Panc1 (cell line): ENCODE data around the gene SLC25A34. TPM values are rescaled to one million over a fixed set of nuclear protein-coding genes. Genes with fewer than 3 reads are reported as not detected.

ENCODE experiments used
- ATAC-seq: fragments of 200-7000 bp; cut with Tn5 transposase; 2 replicates; pipeline ENCODE4 v1.9.1; 2020; ENCODE audit warnings: mild to moderate bottlenecking, moderate library complexity
- BruUV-seq: library from RNA; stranded (reverse); fragments of 400-500 nt; replicated peaks from 2 replicates; lab custom pipeline; 2021; lab: Mats Ljungman, UMichigan
- CTCF ChIA-PET: fragments of 300-600 bp; sonication (Branson Sonifier 250); formaldehyde crosslinking; loops from one replicate; lab custom pipeline; 2022; ENCODE audit warnings: antibody characterized with exemption; lab: Charles Lee
- POLR2A ChIA-PET: fragments of 300-600 bp; sonication (Branson Sonifier 250); formaldehyde crosslinking; loops from one replicate; lab custom pipeline; 2022; ENCODE audit warnings: antibody characterized with exemption; lab: Charles Lee
- DNase-seq: peaks from one replicate; pipeline ENCODE4 v3.0.0-alpha.2; 2010; ENCODE audit warnings: low read depth, low spot score
- H3K27ac ChIP-seq: 2 replicates; pipeline ENCODE4 v1.5.1; 2011; ENCODE audit warnings: mild to moderate bottlenecking, low read length, inconsistent platforms
- H3K27me3 ChIP-seq: fragments of 200-500 bp; sonication (Bioruptor generic); 2 replicates; pipeline ENCODE4 v1.6.0; 2014; ENCODE audit warnings: low read length, inconsistent platforms; ENCODE audit not compliant: control insufficient read depth, insufficient read depth
- H3K36me3 ChIP-seq: fragments of 200-500 bp; sonication (Bioruptor generic); 2 replicates; pipeline ENCODE4 v1.5.1; 2014; ENCODE audit warnings: inconsistent platforms, mild to moderate bottlenecking, low read length, moderate library complexity; ENCODE audit not compliant: control insufficient read depth, insufficient read depth
- H3K4me1 ChIP-seq: 2 replicates; pipeline ENCODE4 v1.5.1; 2011; ENCODE audit warnings: inconsistent platforms, mild to moderate bottlenecking, low read length, moderate library complexity; ENCODE audit not compliant: control insufficient read depth, insufficient read depth
- H3K4me3 ChIP-seq, 2 experiments: 2 replicates each; pipeline ENCODE4 v1.5.1; 2011 to 2012; ENCODE audit warnings: low read depth in 2 of 2, low read length in 2 of 2, mild to moderate bottlenecking in 2 of 2, inconsistent platforms in 1 of 2, moderate library complexity in 1 of 2
- H3K9me3 ChIP-seq: fragments of 200-500 bp; sonication (Bioruptor generic); 2 replicates; pipeline ENCODE4 v1.5.1; 2014; ENCODE audit warnings: low read depth, mild to moderate bottlenecking, inconsistent platforms, low read length, moderate library complexity; ENCODE audit not compliant: control insufficient read depth, insufficient read depth
- POLR2AphosphoS5 ChIP-seq: IDR thresholded peaks from 2 replicates; pipeline ENCODE4 v1.6.1; 2012; ENCODE audit warnings: mild to moderate bottlenecking, low read depth, low read length, moderate library complexity
- SIN3A ChIP-seq: IDR thresholded peaks from 2 replicates; pipeline ENCODE4 v1.6.1; 2012; ENCODE audit warnings: low read depth, mild to moderate bottlenecking, low read length, moderate library complexity, borderline replicate concordance; ENCODE audit not compliant: insufficient read depth
- TCF7L2 ChIP-seq: IDR thresholded peaks from 2 replicates; pipeline ENCODE4 v1.6.1; 2011; ENCODE audit warnings: mild to moderate bottlenecking, low read depth, low read length, inconsistent platforms
- in situ Hi-C: cut with HindIII; loops from 2 replicates; pipeline ENCODE4 v1.10.0; 2016; ENCODE audit warnings: low sequenced_read_pairs, low pct_unique_long_range_greater_than_20kb
- intact Hi-C: fragments of 100-400 bp; cut with micrococcal nuclease; formaldehyde crosslinking; loops from one replicate; pipeline ENCODE4 v1.10.0; 2022; ENCODE audit not compliant: unreplicated experiment
- total RNA-seq: library from RNA; stranded (reverse); gene quantifications from one replicate; pipeline ENCODE4 v1.2.1, GENCODE V29; 2021; ENCODE audit not compliant: unreplicated experiment
- TF ChIP-seq, protein P1 (sequence below), 2 experiments: IDR thresholded peaks; 2 replicates each; pipeline ENCODE4 v1.6.1; 2011 to 2012; ENCODE audit warnings: low read depth in 2 of 2, control low read depth in 1 of 2, low read length in 1 of 2, mild to moderate bottlenecking in 1 of 2, moderate library complexity in 1 of 2; ENCODE audit not compliant: insufficient read depth in 1 of 2
- TF ChIP-seq, protein P2 (sequence below): fragments of 450-650 bp; IDR thresholded peaks from 2 replicates; pipeline ENCODE4 v1.5.1; 2017; ENCODE audit warnings: mild to moderate bottlenecking

The SLC25A34 gene
- total RNA-seq, 1 experiment from 2014 or later = 0.64 TPM

DNA sequence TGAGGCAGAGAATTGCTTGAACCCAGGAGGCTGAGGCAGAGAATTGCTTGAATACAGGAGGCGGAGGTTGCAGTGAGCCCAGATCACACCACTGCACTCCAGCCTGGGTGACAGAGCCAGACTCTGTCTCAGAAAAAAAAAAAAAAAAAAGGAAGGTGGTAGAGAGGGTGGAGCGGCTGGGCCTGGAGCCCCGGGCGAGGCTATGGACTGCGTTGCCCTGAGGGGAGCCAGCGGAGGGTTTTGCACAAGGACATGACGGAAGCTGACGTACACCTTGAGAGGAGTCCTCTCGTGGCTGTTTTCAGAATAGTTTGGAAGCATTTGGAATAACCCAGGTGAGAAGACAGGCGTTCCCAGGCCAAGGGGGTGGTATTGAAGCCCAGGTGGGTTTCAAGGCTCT is 15.7 kb downstream of the SLC25A34 start:
- TF ChIP-seq, protein P1, sequence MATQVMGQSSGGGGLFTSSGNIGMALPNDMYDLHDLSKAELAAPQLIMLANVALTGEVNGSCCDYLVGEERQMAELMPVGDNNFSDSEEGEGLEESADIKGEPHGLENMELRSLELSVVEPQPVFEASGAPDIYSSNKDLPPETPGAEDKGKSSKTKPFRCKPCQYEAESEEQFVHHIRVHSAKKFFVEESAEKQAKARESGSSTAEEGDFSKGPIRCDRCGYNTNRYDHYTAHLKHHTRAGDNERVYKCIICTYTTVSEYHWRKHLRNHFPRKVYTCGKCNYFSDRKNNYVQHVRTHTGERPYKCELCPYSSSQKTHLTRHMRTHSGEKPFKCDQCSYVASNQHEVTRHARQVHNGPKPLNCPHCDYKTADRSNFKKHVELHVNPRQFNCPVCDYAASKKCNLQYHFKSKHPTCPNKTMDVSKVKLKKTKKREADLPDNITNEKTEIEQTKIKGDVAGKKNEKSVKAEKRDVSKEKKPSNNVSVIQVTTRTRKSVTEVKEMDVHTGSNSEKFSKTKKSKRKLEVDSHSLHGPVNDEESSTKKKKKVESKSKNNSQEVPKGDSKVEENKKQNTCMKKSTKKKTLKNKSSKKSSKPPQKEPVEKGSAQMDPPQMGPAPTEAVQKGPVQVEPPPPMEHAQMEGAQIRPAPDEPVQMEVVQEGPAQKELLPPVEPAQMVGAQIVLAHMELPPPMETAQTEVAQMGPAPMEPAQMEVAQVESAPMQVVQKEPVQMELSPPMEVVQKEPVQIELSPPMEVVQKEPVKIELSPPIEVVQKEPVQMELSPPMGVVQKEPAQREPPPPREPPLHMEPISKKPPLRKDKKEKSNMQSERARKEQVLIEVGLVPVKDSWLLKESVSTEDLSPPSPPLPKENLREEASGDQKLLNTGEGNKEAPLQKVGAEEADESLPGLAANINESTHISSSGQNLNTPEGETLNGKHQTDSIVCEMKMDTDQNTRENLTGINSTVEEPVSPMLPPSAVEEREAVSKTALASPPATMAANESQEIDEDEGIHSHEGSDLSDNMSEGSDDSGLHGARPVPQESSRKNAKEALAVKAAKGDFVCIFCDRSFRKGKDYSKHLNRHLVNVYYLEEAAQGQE (IDR thresholded peaks at IDR 0.05; ENCODE audit: insufficient read depth in 1 of 2, low read depth in 2 of 2, low read length in 1 of 2) = no peak
- TF ChIP-seq POLR2AphosphoS5 = no peak
- TF ChIP-seq, protein P2, sequence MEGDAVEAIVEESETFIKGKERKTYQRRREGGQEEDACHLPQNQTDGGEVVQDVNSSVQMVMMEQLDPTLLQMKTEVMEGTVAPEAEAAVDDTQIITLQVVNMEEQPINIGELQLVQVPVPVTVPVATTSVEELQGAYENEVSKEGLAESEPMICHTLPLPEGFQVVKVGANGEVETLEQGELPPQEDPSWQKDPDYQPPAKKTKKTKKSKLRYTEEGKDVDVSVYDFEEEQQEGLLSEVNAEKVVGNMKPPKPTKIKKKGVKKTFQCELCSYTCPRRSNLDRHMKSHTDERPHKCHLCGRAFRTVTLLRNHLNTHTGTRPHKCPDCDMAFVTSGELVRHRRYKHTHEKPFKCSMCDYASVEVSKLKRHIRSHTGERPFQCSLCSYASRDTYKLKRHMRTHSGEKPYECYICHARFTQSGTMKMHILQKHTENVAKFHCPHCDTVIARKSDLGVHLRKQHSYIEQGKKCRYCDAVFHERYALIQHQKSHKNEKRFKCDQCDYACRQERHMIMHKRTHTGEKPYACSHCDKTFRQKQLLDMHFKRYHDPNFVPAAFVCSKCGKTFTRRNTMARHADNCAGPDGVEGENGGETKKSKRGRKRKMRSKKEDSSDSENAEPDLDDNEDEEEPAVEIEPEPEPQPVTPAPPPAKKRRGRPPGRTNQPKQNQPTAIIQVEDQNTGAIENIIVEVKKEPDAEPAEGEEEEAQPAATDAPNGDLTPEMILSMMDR = no peak
- no peak for TF ChIP-seq TCF7L2
- TF ChIP-seq SIN3A = no peak
- ChIA-PET CTCF (no interaction called here), POLR2A (no interaction called here)
- H3K27me3 ChIP-seq = no peaks in the 10 kb centered on the region
- in situ Hi-C loops = no loop called here
- no TSS peak for BruUV-seq
- H3K9me3 ChIP-seq = no peaks in the 10 kb centered on the region
- intact Hi-C loops = no loop called here
- H3K4me1 ChIP-seq = peaks cover 26% of the 10 kb centered on the region
- no peak for DNase-seq
- H3K36me3 ChIP-seq = no peaks in the 10 kb centered on the region
- no peak overlapping the region for H3K27ac ChIP-seq
- ATAC-seq = no peak
- no peak overlapping the region for H3K4me3 ChIP-seq

DNA sequence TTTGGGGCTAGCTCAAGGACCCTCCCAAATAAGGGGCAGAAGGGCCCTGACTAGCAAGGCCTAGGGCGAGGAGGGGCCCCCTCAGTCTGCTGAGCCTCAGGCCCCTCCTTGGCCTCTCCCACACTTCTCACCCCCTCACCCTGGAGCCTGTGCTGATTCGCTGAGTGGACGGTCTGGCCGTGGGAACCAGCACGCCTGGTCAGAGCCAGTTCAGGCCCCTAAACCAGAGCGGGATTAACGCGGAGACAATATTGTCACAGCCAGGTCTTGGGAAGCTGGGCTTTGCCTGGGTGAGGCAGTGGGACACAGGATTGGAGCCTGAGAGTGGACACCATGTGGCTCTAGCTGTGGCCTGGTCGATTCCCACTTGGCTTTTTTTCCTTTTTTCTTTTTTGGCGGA is 17.7 kb downstream of the SLC25A34 start:
- Histone ChIP-seq H3K4me3 (no peak overlapping the region), H3K27me3 (no peaks in the 10 kb centered on the region), H3K36me3 (no peaks in the 10 kb centered on the region), H3K9me3 (no peaks in the 10 kb centered on the region), H3K4me1 (peaks cover 33% of the 10 kb centered on the region), H3K27ac (no peak overlapping the region)
- TF ChIP-seq, protein P1 (IDR thresholded peaks at IDR 0.05; ENCODE audit: insufficient read depth in 1 of 2, low read depth in 2 of 2, low read length in 1 of 2) = no peak
- TF ChIP-seq SIN3A (no peak), POLR2AphosphoS5 (no peak), TCF7L2 (no peak)
- TF ChIP-seq, protein P2 = no peak
- intact Hi-C loops (no loop called here), in situ Hi-C loops (no loop called here)
- POLR2A ChIA-PET = interaction anchor here (0.6 kb wide), 1 partner anchor 16 kb away, joined by 4 read pairs; no protein-coding TSS in a partner anchor
- DNase-seq (no peak), ATAC-seq (no peak)
- BruUV-seq = no TSS peak
- CTCF ChIA-PET = no interaction called here
